Activated T-cell treated with anti-CD3 and anti-CD28 coated beads, Interleukin-2, amount 50 U/mL, for 1 hour (primary cell): ENCODE measurements around the gene LATS2.

Experiments used
- DNase-seq: peaks from one replicate; pipeline ENCODE4 v3.0.0-alpha.2; 2020

The LATS2 gene

GRCh38 chr13:21013682-21014038, 47.7 kb downstream of the LATS2 start:
- no peak for DNase-seq

DNA sequence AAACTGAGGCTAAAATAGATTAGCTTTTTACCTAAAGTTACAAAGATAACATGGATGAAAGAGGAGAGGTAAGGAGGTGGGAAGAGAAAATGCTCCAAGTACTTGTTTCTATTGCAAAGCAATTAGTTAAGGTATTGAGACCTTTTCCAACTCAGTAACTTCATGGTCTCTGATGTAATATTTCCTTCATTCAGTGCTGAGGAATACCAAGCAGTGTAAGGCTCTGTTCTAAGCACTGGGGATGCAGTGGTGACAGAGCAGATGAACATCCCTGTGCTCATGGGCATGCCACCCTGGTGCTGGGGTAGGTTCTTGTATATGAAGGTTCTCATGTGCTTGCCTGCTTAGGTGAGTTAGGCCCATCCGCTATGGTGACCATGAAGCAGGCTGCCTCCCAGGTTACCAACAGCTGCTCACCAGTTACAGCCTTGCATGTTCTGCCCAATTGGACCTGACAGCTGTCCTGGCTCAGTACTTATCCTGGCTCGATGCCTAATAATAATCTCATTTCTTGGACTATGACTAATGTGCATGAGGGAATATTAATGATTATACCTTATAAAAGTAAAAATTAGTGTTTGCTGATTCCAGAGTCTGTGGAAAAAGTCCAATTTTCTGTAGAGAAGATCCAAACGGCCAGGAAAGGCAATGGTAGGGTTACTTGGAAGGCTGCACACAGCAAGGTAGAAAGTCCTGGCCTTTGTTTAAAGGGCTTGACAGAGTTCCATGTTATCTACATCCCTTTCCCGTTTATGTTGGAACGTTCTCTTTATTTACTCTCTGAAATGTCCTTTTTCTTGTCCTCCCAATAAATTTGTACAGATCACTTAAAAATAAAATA, 48.3 kb downstream of the LATS2 start:
- DNase-seq: no peak

GRCh38 chr13:21012211-21012610, 49.2 kb downstream of the LATS2 start:
- DNase-seq: no peak

GRCh38 chr13:21011378-21011777, 50.0 kb downstream of the LATS2 start:
- DNase-seq: no peak

DNA sequence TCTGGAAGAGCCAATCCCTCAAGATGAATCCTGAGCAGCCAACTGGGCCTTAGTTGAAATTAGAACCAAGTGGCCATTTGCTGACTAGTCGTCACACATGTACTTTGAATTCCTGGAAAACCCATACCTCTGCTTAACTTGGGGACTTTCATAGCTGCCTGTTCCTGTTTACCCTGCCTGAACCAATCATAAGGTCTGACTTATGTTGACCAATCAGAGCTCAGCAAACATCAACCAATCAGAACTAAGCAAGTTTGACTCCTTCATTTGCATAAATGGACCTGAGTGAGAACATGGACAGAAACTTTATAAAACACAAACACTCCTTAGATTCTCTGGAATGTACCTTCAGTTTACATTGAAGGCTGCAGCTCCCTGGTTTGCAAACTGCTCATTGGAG, 50.8 kb downstream of the LATS2 start:
- DNase-seq: no peak

DNA sequence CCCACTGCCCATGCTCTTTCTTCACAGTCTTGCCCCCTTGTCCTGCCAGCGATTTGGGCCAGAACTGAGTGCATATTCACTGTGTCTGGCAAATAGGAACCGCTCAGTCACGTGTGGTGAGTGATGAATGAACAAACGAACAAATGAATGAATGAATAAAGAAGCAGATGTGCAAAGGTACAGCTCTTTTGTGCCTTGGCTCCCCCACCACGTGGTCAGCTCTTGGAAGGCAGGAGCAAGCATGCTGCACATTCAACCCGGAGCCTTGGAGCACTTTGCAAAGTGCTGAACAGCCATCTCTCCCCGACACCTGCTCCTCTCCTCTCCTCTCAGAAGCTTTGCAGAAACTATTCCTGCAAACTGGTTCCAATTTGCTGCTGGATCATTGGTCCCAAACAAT, 52.4 kb downstream of the LATS2 start:
- no peak for DNase-seq

DNA sequence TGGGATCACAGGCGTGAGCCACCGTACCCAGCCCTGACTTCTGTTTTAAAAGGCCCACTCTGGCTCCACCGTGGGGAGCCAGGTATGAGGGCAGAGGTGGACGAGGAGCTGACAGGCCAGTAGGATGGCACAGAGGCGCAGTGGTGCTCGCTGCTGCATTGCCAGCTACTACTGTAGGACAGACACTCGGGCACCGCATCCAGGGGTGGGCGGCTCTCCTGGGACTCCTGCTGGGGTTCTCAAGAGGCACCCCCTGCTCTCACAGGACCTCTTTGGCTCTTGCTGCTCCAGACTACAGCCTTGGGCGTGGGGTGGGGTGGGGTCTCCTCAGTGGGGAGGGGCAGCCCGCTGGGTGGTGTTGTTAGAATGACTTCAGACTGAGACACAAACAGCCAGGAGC, 53.4 kb downstream of the LATS2 start:
- DNase-seq: no peak

DNA sequence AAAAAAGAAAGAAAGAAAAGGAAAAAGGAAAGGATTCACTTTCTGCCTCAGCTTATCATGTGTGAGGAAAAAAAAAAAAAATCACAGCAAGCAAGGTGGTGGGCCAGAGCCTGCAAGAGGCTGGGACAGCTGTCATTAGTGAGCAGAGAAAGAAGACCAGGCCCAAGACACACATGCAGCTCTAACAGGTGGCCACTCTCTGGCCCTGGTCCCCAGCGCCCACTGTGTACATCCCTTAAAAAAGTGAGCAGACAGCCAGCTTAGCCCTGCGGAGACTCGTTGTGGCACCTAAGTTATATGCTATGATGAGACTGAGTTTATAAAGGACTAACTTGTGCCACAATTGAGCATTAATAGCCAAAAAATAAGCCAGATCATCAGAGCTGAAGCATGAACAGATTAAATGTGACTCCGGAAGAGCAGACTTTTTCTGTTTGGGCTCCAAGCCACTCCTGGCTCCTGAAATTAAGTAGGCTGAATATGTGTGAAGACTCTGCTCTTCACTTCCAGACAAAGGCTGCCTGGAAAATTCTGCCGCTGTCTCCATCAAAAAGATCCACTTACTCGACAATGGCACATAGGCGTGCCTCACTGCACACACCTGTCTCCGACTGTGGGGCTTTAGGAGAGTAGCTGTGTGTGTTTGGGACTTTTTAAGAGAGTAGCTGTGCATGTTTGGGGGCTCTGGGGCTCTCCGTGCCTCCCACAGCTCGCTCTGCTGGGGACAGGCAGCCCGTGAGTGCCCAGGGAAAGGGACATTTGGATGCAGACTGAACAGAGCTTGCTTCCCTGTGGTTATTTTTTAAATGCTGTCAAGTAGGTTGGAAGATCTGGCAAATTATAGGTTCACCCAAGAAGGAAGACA, 55.0 kb downstream of the LATS2 start:
- DNase-seq: no peak

DNA sequence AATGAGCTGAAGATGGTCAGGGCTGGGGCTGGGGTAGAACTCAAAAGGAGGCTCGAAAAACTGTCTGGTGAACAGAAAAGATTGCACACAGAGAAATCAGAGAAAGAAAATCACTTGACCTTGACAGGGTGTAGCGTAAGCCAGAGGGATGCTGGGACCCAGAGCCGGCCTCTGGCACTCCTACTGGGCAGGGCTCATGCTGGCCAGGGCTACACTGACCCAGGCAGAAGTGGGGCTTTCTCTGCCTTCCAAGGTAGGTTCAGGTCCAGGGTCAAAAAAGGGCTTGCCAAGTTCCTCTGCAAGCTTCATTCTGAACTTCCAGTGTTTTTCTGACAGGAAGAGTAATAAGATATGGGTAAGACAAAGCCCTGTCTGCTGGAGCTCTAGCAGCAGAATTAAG, 56.2 kb downstream of the LATS2 start:
- DNase-seq: no peak

- DNase-seq: no peak
Observed at GRCh38 chr13:21001471-21001870, 59.9 kb downstream of the LATS2 start.

DNA sequence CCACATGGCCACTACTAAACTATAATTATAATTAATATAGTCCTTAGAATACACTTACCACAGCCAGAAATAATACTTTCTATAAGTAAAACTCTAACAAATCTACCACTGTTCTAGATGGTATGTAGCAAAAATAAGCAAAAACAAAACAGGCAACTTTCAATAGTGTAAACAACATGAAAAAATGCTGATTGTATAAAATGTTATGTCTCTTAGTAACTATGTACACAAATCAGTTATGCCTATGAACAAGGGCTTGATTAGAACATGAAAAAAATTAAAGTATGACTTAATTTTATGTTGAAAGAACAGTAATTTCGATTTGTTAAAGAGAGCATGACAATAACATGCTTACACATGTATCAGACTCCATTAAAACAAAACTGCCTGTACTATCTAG, 60.7 kb downstream of the LATS2 start:
- DNase-seq: no peak

DNA sequence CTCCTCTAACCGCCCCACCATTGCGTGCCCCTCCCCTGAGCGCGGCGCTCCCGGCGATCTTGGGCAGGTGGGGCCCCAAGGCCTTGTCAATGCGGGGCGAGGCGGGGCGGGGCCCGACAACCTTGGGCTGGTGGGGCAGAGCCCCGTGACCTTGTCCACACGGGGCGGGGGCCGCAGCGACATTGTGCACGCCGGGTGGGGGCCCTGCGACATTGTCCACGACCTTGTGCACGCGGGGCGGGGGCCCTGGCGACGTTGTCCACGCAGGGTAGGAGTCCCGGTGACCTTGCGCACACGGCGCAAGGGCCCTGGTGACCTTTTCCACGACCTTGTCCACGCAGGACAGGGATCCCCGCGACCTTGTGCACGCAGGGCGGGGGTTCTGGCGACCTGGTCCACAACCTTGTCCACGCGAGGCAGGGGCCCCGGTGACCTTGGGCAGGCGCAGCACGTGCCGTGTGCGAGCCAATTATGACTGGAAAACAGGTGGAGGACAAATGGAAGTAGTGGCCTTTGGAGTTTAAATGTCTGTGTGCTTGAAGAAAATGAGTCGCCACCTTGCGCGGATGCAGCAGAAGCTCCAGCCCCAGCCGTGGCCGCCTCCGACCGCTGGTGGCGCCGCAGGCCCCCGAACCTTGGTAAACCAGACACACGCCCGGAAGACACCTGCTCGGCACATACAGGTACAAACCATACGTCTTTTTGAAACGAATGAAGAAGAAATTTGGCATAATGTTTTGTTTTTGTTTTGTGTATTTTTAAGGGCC, 62.6 kb downstream of the LATS2 start:
- DNase-seq: no peak

DNA sequence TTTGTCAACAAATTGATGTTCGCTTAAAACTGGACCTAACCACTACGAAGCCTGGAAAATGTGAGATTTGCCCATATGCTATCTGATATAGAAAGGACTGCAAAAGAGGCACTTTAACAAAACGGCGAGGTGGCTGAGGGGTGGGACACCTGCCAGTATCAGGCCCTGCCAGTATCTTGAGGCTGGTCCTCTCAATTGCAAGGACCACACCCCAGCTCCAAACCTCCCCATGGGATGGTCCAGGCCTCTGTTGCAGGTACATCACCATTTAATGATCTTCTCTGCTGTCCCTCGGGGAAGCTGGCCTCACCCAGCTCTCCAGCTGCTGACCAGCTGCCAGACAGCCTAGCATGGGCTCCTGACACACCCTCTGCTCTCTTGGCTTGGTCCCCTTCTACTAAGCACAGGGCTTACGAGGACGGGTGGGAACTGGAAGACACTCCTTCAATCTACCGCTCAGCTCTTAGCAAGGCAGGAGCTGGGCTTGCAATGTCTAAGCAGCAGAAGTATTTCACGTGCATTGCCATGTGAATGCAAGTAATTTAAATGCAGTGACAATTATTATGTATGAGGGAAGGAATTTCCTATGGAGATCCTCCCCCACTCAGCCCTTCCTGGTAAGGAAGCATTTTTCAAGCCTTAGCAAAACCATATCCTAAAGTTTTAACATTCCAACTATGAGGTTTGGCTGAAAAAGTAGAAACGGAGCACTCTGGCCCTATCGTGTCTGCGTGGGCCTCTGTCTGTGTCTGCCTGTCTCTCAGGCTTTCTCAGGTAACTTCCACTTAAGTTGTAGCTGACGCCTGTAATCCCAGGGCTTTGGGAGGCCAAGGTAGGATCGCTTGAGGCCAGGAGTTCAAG, 63.9 kb downstream of the LATS2 start:
- no peak for DNase-seq

DNA sequence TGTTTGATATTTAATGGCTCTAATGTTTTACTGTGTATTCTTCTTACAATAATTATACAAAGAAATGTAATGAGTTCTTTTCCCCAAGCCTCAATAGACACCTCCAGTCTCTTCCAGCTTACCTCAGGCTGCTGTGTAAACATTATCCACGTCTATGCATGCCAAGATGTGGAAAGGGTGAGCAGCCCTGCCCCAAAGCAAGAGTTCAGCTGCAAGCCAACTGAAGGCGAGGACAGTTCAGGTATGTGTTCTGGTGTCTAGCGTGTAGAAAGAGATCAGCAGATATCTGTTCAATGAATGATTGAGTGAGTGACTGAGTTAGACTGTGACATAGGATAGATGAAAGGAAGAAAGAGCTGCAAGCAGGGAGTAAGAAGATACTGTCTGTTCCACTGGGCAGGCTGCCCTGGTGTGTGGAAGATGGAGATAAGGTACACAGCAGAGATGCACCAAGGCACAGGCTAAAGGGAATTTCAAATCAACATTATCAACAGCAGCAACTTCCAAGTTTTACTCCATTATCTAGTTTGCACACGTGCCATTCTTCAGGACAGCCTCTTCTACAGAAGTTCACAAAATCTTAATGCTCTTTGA, 66.0 kb downstream of the LATS2 start:
- no peak for DNase-seq

GRCh38 chr13:20994441-20994821, 67.0 kb downstream of the LATS2 start:
- no peak for DNase-seq

DNA sequence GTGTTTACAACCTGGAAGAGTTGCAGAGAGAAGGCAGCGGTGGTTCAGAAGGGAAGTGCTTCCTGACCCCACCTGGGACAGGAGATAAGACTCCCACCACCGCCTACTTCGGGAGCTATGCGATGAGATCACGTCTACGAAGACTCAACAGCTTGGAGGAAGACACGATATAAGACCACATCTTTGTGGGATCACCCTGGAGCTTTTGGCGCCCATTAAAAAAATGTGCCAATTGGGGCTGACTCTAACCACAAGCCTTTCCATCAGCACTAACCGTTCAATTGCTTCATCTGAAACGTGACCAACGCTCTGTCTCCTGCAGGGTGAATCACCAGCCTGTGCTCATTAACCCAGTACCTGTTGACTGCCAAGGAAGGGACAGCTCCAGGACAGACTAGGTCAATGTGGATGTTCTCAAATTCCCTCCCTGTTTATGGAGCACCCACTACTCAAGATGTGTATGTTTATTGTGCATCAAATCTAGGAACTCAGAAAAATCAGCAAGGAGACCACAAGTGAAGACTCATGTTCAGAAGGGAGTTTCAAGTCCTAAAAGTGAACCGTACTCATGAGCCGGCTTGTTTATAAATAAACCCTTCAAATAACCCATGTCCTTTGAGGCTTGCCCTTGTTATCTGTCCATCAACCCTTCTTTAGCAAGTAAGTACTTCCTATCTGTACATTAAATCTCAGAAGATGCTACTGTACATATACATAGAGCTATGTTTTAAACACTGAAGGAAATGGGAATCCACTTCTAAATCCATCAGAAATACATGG, 67.5 kb downstream of the LATS2 start:
- DNase-seq: no peak

DNA sequence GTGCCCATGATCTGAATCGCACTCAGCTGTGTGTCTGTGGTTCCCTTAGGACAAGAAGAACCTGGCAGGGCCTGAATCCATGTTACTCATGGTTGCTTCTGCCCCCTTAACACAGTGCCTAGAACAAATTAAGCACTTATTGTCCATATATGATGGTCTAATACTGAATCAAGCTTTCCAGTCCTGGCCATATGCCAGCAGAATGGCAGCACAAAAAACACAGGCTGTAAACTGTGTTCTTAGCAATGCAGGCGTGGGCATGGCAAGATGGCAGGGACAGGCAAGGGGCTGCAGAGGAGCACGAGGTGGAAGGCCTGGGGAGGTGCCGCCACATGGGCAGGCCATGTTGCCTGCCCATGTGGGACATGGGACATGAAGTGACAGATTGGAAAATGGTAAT, 68.2 kb downstream of the LATS2 start:
- DNase-seq: no peak

- no peak for DNase-seq
Observed at GRCh38 chr13:20991741-20992520, 69.5 kb downstream of the LATS2 start.

DNA sequence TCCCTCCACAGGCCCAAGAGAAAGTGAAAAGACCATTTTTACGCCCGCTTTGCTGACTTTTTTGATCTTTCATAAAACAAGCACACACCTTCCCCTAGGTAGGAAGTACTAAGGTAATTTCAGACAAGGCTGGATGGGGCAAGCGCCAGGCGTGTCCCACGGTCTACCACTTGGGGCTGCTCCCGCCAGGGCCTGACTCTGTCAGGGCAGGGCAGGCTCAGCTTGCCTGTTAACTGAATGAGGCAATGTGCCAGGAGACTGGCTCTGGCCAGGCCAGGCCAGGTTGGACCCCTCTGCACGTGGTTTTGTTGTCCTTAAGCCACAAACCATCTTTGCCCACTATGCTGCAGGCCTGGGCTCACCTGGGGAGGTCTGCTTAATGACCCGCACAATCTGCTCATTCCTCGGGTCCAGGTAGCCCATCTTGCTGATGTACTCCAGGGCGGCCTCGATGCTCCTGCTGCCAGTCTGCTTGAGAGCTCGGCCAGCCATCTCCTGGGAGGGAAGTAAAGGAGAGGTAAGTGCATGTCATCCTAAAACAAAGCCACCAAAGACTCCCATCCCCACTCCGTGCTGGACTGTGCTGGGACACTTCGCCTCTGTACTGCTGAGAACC, 70.4 kb downstream of the LATS2 start:
- DNase-seq: no peak
